Breast epithelium (tissue), 3 donors: ENCODE data around the gene ZNF860.
"Not testable (repeated sequence)": the region's sequence is repeated elsewhere in the genome, so short reads cannot be mapped to it uniquely, and the experiment has no call there.

Source experiments
- POLR2A ChIP-seq: fragments of 450-650 bp; IDR thresholded peaks from one replicate; pipeline ENCODE4 v1.6.1; 2016; ENCODE audit warnings: antibody characterized with exemption, mild to moderate bottlenecking, moderate library complexity
- POLR2AphosphoS5 ChIP-seq, 3 donors: sonication (generic); formaldehyde crosslinking; IDR thresholded peaks; one replicate each; pipeline ENCODE4 v1.6.1; 2017; ENCODE audit warnings: antibody characterized with exemption in 3 of 3
- TF ChIP-seq, protein P1 (sequence below), 3 donors: fragments of 450-650 bp; IDR thresholded peaks; one replicate each; pipeline ENCODE4 v1.5.1; 2016 to 2017; ENCODE audit warnings: antibody characterized with exemption in 3 of 3, mild to moderate bottlenecking in 3 of 3, moderate library complexity in 3 of 3

DNA sequence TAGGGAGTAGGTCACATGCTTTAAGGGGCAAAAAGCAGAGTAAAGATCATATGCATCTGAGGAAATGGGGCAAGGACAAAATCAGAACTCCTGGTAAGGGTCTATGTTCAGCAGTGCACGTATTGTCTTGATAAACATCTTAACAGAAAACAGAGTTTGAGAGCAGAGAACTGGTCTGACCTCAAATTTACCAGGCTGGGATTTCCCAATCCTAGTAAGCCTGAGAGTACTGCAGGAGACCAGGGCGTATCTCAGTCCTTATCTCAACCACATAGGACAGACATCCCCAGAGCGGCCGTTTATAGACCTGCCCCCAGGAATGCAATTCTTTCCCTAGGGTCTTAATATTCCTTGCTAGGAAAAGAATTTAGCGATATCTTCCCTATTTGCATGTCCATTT lies 13.5 kb downstream of the ZNF860 start:
- not testable (repeated sequence) for TF ChIP-seq POLR2AphosphoS5 (IDR thresholded peaks at IDR 0.05); POLR2A
- TF ChIP-seq, protein P1, sequence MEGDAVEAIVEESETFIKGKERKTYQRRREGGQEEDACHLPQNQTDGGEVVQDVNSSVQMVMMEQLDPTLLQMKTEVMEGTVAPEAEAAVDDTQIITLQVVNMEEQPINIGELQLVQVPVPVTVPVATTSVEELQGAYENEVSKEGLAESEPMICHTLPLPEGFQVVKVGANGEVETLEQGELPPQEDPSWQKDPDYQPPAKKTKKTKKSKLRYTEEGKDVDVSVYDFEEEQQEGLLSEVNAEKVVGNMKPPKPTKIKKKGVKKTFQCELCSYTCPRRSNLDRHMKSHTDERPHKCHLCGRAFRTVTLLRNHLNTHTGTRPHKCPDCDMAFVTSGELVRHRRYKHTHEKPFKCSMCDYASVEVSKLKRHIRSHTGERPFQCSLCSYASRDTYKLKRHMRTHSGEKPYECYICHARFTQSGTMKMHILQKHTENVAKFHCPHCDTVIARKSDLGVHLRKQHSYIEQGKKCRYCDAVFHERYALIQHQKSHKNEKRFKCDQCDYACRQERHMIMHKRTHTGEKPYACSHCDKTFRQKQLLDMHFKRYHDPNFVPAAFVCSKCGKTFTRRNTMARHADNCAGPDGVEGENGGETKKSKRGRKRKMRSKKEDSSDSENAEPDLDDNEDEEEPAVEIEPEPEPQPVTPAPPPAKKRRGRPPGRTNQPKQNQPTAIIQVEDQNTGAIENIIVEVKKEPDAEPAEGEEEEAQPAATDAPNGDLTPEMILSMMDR (IDR thresholded peaks at IDR 0.05), result not testable (repeated sequence)
